OCI-LY1 (cell line): ENCODE results near the gene TBX20.
"Not testable (repeated sequence)": the region's sequence is repeated elsewhere in the genome, so short reads cannot be mapped to it uniquely, and the experiment has no call there.

Source experiments
- CTCF ChIP-seq: fragments of 200-600 bp; sonication (generic), shearing (Covaris generic); IDR thresholded peaks from 2 replicates; pipeline ENCODE4 v1.5.1; 2017; ENCODE audit warnings: mild to moderate bottlenecking, antibody characterized with exemption, low read length, moderate library complexity, mixed read lengths
- EZH2 ChIP-seq: fragments of 200-600 bp; sonication (generic), shearing (Covaris generic); IDR thresholded peaks from 2 replicates; pipeline ENCODE4 v1.8.0; 2017; ENCODE audit warnings: borderline replicate concordance, mixed run types, mild to moderate bottlenecking, antibody characterized with exemption, low read length, moderate library complexity, mixed read lengths

GRCh38 chr7:35229116-35229780, 24.7 kb downstream of the TBX20 start:
- not testable (repeated sequence) for TF ChIP-seq CTCF, EZH2
